Activated CD4-positive, alpha-beta T cell treated with anti-CD3 and anti-CD28 coated beads, Interleukin-2, amount 50 U/mL, for 48 hours (primary cell): ENCODE results near the gene LDOC1.
"Not testable (repeated sequence)": the region's sequence is repeated elsewhere in the genome, so short reads cannot be mapped to it uniquely, and the experiment has no call there.

Experiments
- DNase-seq, 2 experiments: peaks; one replicate each; pipeline ENCODE4 v3.0.0-alpha.2; 2020

Gene LDOC1

GRCh38 chrX:141176586-141177451 is at the start of gene LDOC1:
Gene LDOC1, minus strand, starts transcription at chrX:141177129. Its CDS starts 108 bp downstream, at chrX:141177021.
- peak; percentile 70 to 74 for DNase-seq

DNA sequence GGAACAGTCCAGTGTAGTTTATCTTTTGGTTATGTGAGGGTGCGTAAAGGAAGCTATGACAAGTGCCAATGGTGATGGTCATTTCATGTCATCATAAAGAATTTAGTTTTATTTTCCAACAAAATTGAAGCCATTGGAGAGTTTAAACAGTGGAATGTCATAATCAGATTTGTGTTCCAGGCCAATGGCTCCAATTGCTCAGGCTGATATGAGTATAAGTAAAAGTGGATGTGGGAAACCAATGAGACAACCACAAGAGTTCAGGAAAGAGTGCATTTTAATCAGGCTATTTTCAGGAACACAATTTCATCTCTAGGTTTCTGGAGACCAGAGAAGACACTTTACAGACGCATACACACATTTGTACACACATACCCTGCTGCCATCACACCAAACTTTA is 44.7 kb upstream of the LDOC1 start:
- no peak for DNase-seq

- no peak for DNase-seq
Measured at GRCh38 chrX:141220342-141221008, 43.5 kb upstream of the LDOC1 start.

DNA sequence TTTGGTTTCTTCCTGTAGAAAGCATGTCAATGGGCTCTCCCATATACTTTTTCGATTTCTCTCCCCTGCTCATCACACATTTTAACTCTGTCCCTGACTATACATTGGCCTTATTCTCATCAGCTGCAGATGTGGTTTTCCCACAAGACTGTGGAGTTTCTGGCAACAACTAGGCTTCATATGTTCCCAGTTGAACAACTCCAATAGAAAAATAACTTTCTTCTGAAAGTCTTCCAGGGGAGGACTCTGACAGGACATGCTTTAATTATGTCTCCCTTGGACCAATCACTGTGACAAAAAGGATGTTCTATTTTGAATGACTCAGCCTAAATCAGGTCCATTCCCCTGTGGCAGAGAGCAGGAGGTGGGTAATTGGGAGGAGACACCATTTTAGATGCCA is 37.3 kb upstream of the LDOC1 start:
- no peak for DNase-seq

- no peak for DNase-seq
Measured at GRCh38 chrX:141201962-141202361, 25.0 kb upstream of the LDOC1 start.

GRCh38 chrX:141188573-141188972 is 11.6 kb upstream of the LDOC1 start:
- DNase-seq, result not testable (repeated sequence)

DNA sequence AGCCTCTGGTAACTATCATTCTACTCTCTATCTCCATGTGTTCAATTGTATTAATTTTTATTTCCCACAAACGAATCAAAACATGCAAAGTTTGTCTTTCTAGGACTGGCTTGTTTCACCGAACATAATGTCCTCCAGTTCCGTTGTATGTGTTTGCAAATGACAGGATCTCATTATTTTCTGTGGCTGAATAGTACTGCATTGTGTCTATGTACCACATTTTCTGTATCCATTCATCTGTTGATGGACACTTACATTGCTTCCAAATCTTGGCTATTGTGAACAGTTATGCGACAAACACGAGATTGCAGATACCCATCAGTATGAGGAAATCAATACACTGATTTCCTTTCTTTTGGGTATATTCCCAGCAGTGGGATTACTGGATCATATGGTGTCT is 8.4 kb upstream of the LDOC1 start:
- DNase-seq, result no peak

GRCh38 chrX:141183000-141183399 is 6.1 kb upstream of the LDOC1 start:
- DNase-seq, result no peak

DNA sequence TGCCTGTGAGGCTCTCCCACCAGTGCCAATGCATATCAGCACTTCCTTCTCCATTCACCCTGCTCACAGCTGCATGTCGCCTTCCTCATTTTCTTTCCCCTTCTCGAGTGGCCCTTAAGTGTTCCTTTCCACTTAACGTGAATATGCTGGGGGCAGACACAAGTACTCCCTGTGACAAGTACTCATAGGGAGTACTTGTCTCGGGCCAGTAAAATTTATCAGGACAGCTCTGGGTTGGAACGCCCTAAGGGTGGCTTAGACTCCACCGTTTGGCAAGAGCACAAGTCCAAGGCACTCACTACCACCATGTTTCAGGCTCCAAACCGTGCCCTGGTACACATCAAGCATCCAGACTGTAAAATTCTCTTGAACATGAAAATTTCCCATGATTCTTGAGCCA is 3.9 kb upstream of the LDOC1 start:
- DNase-seq, result no peak

DNA sequence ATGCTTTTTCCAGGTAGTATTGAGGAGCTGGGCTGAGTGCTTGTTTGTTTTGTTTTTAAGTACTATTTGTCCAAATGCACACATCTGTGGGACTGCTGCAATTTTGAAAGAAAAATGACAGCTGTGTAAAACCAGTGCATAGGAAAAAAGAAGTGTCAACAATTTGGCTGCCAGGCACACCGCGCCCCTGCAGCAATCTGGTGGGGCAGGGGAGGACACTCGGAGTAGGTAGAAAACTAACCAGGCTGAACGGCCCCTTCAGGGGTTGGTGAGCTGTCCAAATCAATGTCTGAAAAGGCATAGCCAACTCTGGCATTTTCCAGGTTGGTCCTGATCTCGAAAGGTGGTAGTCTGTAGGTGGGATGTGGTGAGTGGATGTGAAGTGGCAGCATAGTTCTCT is 1.1 kb downstream of the LDOC1 start:
- no peak for DNase-seq

DNA sequence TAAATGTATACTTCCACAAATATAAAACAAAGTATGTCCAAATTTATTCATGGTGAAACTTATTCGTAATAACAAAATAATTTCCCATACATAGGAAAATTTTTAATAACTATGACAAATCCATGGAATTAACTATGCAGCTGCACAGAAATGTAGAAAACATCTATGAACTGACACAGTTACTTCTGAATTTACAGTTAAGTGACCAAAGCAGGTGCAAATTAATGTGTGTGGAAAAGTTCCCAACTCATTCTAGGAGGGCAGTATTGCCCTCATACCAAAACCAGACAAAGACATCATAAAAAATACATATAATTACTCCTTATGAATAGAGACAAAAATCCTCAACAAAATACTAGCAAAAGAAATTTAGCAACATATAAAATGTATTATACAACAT is 12.5 kb downstream of the LDOC1 start:
- DNase-seq, result no peak

DNA sequence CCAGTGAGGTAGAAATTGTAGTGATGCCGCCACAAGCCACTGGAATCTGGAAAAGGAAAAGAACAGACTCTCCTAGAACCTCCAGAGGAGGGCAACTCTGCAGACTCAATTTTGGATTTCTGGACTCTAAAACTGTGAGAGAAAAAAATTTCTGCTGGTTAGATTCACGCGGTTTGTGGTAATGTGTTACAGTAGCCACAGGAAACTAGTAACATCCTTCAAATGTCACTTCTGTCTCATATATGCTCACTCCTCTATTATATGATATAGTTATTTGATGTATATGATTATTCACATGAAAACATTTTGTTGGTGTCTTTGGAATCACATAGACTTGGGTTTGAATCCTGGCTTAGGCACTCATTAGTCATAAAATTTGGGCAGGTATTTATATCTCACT is 18.8 kb downstream of the LDOC1 start:
- no peak for DNase-seq

- DNase-seq, result not testable (repeated sequence)
Measured at GRCh38 chrX:141155231-141155630, 21.7 kb downstream of the LDOC1 start.

- DNase-seq, result no peak
Measured at GRCh38 chrX:141142946-141143345, 34.0 kb downstream of the LDOC1 start.

GRCh38 chrX:141133272-141133671 is 43.7 kb downstream of the LDOC1 start:
- no peak for DNase-seq

DNA sequence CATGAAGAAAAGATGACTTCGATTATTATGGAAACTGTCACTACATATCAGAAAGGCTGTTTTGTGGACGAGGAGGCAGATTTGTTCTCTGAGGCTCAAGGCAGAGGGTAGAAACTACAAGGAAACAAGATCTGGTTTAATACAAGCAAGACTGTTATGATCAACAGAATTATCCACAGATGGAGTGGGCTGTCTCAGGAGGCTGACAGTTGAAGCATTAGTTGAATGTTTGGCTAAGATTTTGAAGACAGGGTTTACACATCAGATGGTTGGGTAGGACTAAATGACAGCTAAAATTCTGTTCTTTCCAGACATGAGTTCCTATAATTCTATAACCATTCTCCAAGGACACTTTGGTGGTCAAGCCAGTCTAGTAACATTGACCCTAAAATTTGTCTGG is 49.8 kb downstream of the LDOC1 start:
- DNase-seq, result no peak
